ENCODE results near the gene PNLIPRP2. TPM values are rescaled to one million over a fixed set of nuclear protein-coding genes. Genes with fewer than 3 reads are reported as not detected.

PNLIPRP2 gene
- total and polyA plus RNA-seq, 2 experiments from 2014 or later: 16.7 to 21.1 TPM

DNA sequence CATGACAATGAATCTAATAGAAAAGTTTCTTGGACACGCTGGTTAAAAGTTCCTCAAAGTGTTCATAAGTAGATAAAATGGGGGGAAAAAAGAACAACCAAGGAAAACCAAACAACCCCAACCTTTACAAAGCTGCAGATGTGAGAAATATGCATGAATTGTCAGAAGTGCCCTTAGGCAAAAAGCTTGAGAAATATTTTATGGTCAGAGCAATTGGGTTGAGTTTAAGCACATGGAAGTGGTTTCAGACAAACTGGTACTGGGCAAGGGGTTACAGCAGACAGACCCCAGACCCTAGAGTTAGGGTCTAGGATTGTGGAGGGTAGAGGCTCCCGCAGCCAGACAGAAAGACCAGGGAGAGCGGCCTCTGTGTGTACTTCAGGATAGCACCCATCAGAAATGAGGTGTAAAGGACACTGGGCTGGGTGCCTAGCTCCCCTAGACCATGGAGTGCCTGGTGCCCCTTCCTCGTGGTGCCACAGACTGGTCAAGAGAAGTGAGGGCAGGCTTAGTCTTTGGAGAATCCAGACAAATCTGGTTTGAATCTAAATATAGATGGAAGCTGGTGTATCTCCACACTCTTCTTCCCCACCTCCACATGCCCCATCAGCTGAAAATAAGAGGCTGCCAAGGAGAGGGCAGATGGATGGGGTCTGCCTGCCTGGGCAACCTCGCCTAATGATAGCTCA, 37.3 kb downstream of the PNLIPRP2 start:
- H3K4me3 ChIP-seq: no peak overlapping the region
- no peaks in the 10 kb centered on the region for H3K27me3 ChIP-seq
- 90% methylated on average over 5 of the region's 5 CpGs for WGBS (ENCODE audit: low lambda C conversion rate, missing lambda C conversion rate)
- no peaks in the 10 kb centered on the region for H3K79me2 ChIP-seq
- TF ChIP-seq EZH2 (IDR thresholded peaks at IDR 0.05; ENCODE audit: borderline replicate concordance) (no peak), EZH2phosphoT487 (IDR thresholded peaks at IDR 0.05; ENCODE audit: low read depth, severe bottlenecking, unreplicated experiment) (no peak)
- TF ChIP-seq, protein P1, sequence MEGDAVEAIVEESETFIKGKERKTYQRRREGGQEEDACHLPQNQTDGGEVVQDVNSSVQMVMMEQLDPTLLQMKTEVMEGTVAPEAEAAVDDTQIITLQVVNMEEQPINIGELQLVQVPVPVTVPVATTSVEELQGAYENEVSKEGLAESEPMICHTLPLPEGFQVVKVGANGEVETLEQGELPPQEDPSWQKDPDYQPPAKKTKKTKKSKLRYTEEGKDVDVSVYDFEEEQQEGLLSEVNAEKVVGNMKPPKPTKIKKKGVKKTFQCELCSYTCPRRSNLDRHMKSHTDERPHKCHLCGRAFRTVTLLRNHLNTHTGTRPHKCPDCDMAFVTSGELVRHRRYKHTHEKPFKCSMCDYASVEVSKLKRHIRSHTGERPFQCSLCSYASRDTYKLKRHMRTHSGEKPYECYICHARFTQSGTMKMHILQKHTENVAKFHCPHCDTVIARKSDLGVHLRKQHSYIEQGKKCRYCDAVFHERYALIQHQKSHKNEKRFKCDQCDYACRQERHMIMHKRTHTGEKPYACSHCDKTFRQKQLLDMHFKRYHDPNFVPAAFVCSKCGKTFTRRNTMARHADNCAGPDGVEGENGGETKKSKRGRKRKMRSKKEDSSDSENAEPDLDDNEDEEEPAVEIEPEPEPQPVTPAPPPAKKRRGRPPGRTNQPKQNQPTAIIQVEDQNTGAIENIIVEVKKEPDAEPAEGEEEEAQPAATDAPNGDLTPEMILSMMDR (IDR thresholded peaks at IDR 0.05; ENCODE audit: poor library complexity): no peak
- H3K9me3 ChIP-seq (ENCODE audit: low read depth): no peaks in the 10 kb centered on the region
- no peak overlapping the region for H3K4me2 ChIP-seq
- no peak for DNase-seq (ENCODE audit: low spot score)
- H3K4me1 ChIP-seq (ENCODE audit: insufficient read depth): no peaks in the 10 kb centered on the region
- no peaks in the 10 kb centered on the region for H3K36me3 ChIP-seq (replicated peaks; ENCODE audit: insufficient read depth, low read depth)
- no peak overlapping the region for H3K27ac ChIP-seq
- no peak overlapping the region for H2AFZ ChIP-seq
- H4K20me1 ChIP-seq (ENCODE audit: insufficient read depth, poor library complexity, severe bottlenecking): no peaks in the 10 kb centered on the region
- no peaks in the 10 kb centered on the region for H3K9me2 ChIP-seq (replicated peaks; ENCODE audit: insufficient read depth)

DNA sequence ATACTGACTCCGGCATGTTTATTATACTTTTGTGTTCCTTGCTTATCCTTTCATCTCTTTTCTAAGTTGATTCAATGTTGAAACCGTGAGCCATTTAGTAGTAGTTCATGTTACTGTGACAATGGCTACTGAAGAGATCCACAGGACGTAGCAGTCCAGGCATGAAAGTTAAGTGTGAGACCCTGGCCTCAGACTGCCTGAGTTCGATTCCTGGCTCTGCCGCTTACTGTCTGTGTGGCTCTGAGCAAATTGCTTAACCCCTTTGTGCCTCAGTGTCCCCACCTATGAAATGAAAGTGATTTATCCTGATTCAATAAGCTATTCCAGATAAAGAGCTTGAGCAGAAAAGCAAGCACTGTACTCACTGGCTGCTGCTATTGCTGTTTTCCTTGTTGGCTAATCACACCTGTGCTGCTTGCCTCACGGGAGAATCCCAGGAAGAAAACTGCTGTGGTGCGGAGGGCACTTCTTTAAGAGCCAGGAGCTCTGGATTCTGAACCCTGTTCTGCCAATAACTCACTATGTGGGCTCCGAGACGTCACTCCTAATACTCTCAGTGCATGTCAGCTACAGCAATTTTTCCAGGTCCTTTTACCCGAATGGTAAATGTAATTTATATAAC, 38.4 kb downstream of the PNLIPRP2 start:
- Histone ChIP-seq H3K4me1 (ENCODE audit: insufficient read depth) (no peaks in the 10 kb centered on the region), H3K79me2 (no peaks in the 10 kb centered on the region), H3K4me3 (no peak overlapping the region), H3K9me2 (replicated peaks; ENCODE audit: insufficient read depth) (no peaks in the 10 kb centered on the region), H4K20me1 (ENCODE audit: insufficient read depth, poor library complexity, severe bottlenecking) (no peaks in the 10 kb centered on the region), H3K4me2 (no peak overlapping the region), H3K27ac (no peak overlapping the region), H2AFZ (no peak overlapping the region), H3K27me3 (no peaks in the 10 kb centered on the region), H3K36me3 (replicated peaks; ENCODE audit: insufficient read depth, low read depth) (no peaks in the 10 kb centered on the region), H3K9me3 (ENCODE audit: low read depth) (no peaks in the 10 kb centered on the region)
- no peak for DNase-seq (ENCODE audit: low spot score)
- TF ChIP-seq EZH2phosphoT487 (IDR thresholded peaks at IDR 0.05; ENCODE audit: low read depth, severe bottlenecking, unreplicated experiment): no peak
- no peak for TF ChIP-seq EZH2 (IDR thresholded peaks at IDR 0.05; ENCODE audit: borderline replicate concordance)
- TF ChIP-seq, protein P1 (IDR thresholded peaks at IDR 0.05; ENCODE audit: poor library complexity): no peak
- WGBS (ENCODE audit: low lambda C conversion rate, missing lambda C conversion rate): 91% methylated on average over 10 of the region's 10 CpGs

DNA sequence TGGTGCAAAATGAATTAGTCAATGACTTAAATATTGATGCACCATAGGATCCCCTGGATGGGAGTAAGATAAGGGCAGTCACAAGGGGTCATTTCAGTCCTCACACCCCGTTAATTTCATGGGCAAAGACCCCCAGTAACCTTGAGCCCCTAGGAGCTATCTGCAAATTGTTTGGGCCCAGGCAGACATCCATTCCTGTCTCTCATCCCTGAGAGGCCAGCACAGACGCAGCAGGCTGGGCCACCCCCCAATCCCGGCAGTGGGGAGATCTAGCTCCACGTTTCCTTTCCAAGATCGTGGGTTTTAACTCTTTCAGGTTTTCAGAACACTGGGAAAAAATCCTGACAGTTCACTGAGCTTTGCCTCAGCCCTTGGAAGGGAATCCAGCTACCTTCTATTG, 40.1 kb downstream of the PNLIPRP2 start:
- H3K27me3 ChIP-seq: no peaks in the 10 kb centered on the region
- H3K36me3 ChIP-seq (replicated peaks; ENCODE audit: insufficient read depth, low read depth): no peaks in the 10 kb centered on the region
- DNase-seq (ENCODE audit: low spot score): no peak
- H3K4me3 ChIP-seq: no peak overlapping the region
- no peaks in the 10 kb centered on the region for H3K79me2 ChIP-seq
- no peak overlapping the region for H3K27ac ChIP-seq
- WGBS (ENCODE audit: low lambda C conversion rate, missing lambda C conversion rate): 48% methylated on average over 5 of the region's 5 CpGs
- H2AFZ ChIP-seq: no peak overlapping the region
- H3K9me2 ChIP-seq (replicated peaks; ENCODE audit: insufficient read depth): no peaks in the 10 kb centered on the region
- H3K4me2 ChIP-seq: no peak overlapping the region
- no peaks in the 10 kb centered on the region for H3K4me1 ChIP-seq (ENCODE audit: insufficient read depth)
- TF ChIP-seq EZH2 (IDR thresholded peaks at IDR 0.05; ENCODE audit: borderline replicate concordance): no peak
- TF ChIP-seq, protein P1 (IDR thresholded peaks at IDR 0.05; ENCODE audit: poor library complexity): no peak
- no peak for TF ChIP-seq EZH2phosphoT487 (IDR thresholded peaks at IDR 0.05; ENCODE audit: low read depth, severe bottlenecking, unreplicated experiment)
- no peaks in the 10 kb centered on the region for H3K9me3 ChIP-seq (ENCODE audit: low read depth)
- H4K20me1 ChIP-seq (ENCODE audit: insufficient read depth, poor library complexity, severe bottlenecking): no peaks in the 10 kb centered on the region
